Fibroblast of mammary gland (primary cell): ENCODE results near the gene BAG3.

Experiments used
- DNase-seq: peaks from one replicate; pipeline ENCODE4 v3.0.0-alpha.2; 2010; ENCODE audit warnings: low read depth
- H3K4me3 ChIP-seq: 2 replicates; pipeline ENCODE4 v1.5.1; 2011; ENCODE audit warnings: low read depth, mild to moderate bottlenecking, low read length, moderate library complexity; ENCODE audit not compliant: control insufficient read depth
- TF ChIP-seq, protein P1 (sequence below): conservative IDR thresholded peaks from 2 replicates; pipeline ENCODE4 v1.5.1; 2011; ENCODE audit warnings: low read depth, low read length, inconsistent platforms; ENCODE audit not compliant: control insufficient read depth, insufficient read depth

Gene BAG3

DNA sequence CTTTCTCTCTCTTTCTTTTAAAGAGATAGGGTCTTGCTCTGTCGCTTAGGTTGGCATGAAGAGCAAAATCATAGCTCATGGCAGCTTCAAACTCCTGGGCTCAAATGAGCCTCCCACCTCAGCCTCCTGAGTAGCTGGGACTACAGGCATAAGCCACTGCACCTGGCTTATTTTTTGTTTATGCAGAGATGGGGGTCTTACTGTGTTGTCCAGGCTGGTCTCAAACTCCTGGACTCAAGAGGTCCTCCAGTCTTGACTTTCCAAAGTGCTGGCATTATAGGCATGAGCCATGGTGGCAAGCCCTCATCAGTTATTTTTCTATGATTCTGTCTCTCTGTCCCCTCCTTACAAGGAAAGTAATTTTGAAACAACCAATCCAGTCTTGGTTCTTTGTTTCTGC is 1.1 kb upstream of the BAG3 start:
- no peak for DNase-seq
- H3K4me3 ChIP-seq = no peak overlapping the region
- TF ChIP-seq, protein P1, sequence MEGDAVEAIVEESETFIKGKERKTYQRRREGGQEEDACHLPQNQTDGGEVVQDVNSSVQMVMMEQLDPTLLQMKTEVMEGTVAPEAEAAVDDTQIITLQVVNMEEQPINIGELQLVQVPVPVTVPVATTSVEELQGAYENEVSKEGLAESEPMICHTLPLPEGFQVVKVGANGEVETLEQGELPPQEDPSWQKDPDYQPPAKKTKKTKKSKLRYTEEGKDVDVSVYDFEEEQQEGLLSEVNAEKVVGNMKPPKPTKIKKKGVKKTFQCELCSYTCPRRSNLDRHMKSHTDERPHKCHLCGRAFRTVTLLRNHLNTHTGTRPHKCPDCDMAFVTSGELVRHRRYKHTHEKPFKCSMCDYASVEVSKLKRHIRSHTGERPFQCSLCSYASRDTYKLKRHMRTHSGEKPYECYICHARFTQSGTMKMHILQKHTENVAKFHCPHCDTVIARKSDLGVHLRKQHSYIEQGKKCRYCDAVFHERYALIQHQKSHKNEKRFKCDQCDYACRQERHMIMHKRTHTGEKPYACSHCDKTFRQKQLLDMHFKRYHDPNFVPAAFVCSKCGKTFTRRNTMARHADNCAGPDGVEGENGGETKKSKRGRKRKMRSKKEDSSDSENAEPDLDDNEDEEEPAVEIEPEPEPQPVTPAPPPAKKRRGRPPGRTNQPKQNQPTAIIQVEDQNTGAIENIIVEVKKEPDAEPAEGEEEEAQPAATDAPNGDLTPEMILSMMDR = no peak

DNA sequence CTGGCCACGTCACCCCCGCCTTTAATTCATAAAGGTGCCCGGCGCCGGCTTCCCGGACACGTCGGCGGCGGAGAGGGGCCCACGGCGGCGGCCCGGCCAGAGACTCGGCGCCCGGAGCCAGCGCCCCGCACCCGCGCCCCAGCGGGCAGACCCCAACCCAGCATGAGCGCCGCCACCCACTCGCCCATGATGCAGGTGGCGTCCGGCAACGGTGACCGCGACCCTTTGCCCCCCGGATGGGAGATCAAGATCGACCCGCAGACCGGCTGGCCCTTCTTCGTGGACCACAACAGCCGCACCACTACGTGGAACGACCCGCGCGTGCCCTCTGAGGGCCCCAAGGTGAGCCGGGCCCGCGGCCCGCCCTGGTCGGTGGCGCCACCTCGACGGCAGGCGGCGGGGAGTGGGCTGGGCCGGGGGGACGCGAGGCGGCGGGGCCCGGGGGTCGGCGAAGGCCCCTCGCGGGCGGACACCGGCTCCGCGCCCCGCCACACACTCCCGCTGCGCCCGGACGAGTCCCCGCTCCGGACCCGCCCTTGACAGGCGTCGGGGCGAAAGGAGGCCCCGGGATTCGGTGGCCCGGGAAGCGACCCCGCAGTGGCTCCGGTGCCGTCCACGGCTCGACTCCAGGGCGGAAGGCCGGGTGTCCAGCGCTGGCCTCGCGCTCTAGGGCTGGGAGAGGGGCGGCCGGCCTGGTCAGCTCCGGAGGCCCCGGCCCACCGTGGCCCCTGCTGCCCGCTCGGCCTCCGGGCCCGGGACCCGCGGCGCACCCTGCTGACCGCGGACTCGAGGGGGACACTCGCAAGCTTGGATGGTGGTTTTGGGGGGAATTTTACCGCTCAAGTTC is 557 bp downstream of the BAG3 start:
- no peak for DNase-seq
- TF ChIP-seq, protein P1 = no peak
- H3K4me3 ChIP-seq = peak overlapping the region; percentile 70

DNA sequence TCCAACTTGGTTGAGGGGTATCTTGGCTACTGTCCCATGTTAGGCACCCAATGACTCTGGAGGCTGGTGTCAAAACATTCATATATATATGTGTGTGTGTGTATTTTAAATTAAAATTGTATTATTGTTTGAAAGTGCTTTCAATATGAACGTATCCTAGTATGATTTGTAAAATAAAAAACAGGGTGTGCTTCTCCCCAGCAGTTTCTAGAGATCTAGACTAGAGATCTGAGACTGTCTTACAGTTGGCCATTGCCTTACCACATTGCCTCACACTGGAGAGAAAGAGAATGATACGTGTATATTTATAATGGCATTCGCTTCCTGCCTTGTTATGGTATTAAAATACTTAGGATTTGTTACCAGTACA is 1.2 kb downstream of the BAG3 start:
- DNase-seq = peak; percentile 78
- H3K4me3 ChIP-seq = peak overlapping the region; percentile 70
- TF ChIP-seq, protein P1 = peak; percentile 42

DNA sequence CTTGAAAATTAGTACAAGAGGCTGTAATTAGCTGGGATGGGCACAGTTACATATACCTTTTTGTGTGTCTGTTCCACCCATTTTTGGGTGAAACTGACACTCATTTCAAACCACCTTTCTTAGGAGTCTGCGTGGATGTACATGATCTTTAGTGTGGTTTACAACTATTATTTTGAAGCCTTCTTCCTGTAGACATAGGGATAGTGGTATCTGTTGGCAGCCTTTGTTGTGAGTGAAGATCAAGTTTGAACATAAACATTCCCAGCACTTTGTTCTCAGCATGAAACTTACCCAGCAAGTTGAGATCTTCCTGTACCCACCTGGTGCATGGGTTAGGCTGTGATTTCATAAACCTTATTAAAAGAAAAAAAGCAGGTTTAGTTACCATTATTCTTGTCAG is 2.0 kb downstream of the BAG3 start:
- TF ChIP-seq, protein P1 = no peak
- H3K4me3 ChIP-seq = peak overlapping the region; percentile 70
- DNase-seq = no peak

DNA sequence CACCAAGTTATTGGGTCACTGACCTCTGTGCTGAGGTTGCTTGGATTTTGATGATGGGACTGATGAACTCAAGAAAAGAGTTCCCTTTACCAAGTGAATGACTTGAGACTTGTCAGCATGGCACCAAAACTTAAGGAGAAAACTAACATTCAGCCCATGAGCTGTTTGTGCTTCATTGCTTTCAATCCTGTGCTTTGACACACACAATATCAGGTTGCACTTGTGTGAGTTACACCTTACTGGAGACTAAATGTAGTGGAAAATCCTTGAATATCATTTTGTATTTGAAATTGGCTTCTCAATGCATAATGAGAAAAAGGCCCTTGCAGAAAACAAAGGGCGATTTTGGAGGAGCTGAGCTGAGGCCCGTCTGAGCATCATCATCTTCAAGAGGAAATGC is 2.7 kb downstream of the BAG3 start:
- no peak for DNase-seq
- TF ChIP-seq, protein P1 = no peak
- peak overlapping the region; percentile 70 for H3K4me3 ChIP-seq

DNA sequence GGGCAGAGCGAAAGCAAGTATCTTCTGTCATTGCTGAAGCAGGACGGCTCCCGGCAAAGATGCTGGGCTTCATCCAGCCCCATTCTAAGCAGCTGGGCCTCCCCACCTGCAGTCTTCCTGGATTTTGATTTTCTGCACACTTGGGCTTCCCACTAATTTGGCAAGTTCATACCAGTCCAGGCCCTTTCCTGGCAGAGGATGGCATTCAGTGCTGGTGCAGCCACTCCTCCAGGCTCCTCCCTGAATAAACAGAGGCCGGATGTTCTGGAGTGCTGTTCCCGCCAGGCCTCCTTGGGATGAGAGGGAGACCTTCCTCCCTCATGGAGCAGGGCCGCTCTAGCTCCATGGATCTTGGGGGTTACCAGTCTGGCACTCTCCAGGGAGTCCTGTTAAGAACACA is 3.4 kb downstream of the BAG3 start:
- no peak for DNase-seq
- no peak overlapping the region for H3K4me3 ChIP-seq
- TF ChIP-seq, protein P1 = no peak
